SK-N-SH (cell line): Measurements from ENCODE around the gene LCN6.
"Not testable (repeated sequence)": the region's sequence is repeated elsewhere in the genome, so short reads cannot be mapped to it uniquely, and the experiment has no call there.

Experiments
- ELF1 ChIP-seq: IDR thresholded peaks from 2 replicates; pipeline ENCODE4 v1.4.0; 2012
- EP300 ChIP-seq, 2 experiments: IDR thresholded peaks; 2 replicates each; pipeline versions ENCODE4 v1.4.0 to v1.6.1; 2012; ENCODE audit warnings: borderline replicate concordance in 1 of 2, low read depth in 1 of 2, low read length in 1 of 2
- EZH2phosphoT487 ChIP-seq: fragments of 200-600 bp; sonication (generic); IDR thresholded peaks from 2 replicates; pipeline ENCODE4 v1.6.1; 2017; ENCODE audit warnings: low read depth, mixed run types, mild to moderate bottlenecking, antibody characterized with exemption, moderate library complexity, borderline replicate concordance
- FOXM1 ChIP-seq: IDR thresholded peaks from 2 replicates; pipeline ENCODE4 v1.4.0; 2012; ENCODE audit warnings: low read depth, mild to moderate bottlenecking
- GATA2 ChIP-seq: sonication (generic); formaldehyde crosslinking; IDR thresholded peaks from 2 replicates; pipeline ENCODE4 v1.5.0; 2020; ENCODE audit warnings: mild to moderate bottlenecking, missing genetic modification reagents
- POLR2AphosphoS5 ChIP-seq: IDR thresholded peaks from 2 replicates; pipeline ENCODE4 v1.6.1; 2012; ENCODE audit warnings: low read depth, low read length
- RAD21 ChIP-seq: IDR thresholded peaks from 2 replicates; pipeline ENCODE4 v1.6.1; 2012; ENCODE audit warnings: mild to moderate bottlenecking, low read length
- RCOR1 ChIP-seq: fragments of 150-350 bp; IDR thresholded peaks from 2 replicates; pipeline ENCODE4 v1.6.1; 2017; ENCODE audit warnings: antibody characterized with exemption, low read length
- TEAD4 ChIP-seq: IDR thresholded peaks from 2 replicates; pipeline ENCODE4 v1.4.0; 2012; ENCODE audit warnings: mild to moderate bottlenecking, borderline replicate concordance; ENCODE audit not compliant: insufficient read depth
- YY1 ChIP-seq: IDR thresholded peaks from 2 replicates; pipeline ENCODE4 v1.4.0; 2012; ENCODE audit warnings: low read depth, mild to moderate bottlenecking
- TF ChIP-seq, protein P1 (sequence below): fragments of 200-600 bp; sonication (generic); IDR thresholded peaks from 2 replicates; pipeline ENCODE4 v1.6.1; 2017; ENCODE audit warnings: antibody characterized with exemption, mild to moderate bottlenecking, moderate library complexity
- TF ChIP-seq, protein P2 (sequence below): IDR thresholded peaks from 2 replicates; pipeline ENCODE4 v1.4.0; 2012; ENCODE audit warnings: low read depth, borderline replicate concordance
- TF ChIP-seq, protein P3 (sequence below): IDR thresholded peaks from 2 replicates; pipeline ENCODE4; 2012

DNA sequence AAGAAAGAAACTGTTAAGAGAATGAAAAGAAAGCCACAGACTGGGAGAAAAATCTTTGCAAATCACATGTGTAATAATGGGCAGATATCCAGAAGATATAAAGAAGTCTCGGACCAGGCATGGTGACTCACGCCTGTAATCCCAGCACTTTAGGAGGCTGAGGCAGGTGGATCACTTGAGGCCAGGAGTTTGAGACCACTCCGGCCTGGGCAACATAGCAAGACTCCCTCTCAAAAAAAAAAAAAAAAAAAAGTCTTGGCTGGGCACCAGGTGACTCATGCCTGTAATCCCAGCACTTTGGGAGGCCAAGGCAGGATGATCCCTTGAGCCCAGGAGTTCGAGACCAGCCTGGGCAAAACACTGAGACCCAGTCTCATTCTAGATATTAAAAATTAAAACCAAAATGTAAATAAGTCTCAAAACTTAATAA lies 37.1 kb downstream of the LCN6 start:
- not testable (repeated sequence) for TF ChIP-seq EP300 (IDR thresholded peaks at IDR 0.05; ENCODE audit: borderline replicate concordance in 1 of 2, low read depth in 1 of 2, low read length in 1 of 2); EZH2phosphoT487; YY1; RAD21; POLR2AphosphoS5; RCOR1; GATA2 (CRISPR knock-in tag); TEAD4; FOXM1; ELF1
- TF ChIP-seq, protein P1, sequence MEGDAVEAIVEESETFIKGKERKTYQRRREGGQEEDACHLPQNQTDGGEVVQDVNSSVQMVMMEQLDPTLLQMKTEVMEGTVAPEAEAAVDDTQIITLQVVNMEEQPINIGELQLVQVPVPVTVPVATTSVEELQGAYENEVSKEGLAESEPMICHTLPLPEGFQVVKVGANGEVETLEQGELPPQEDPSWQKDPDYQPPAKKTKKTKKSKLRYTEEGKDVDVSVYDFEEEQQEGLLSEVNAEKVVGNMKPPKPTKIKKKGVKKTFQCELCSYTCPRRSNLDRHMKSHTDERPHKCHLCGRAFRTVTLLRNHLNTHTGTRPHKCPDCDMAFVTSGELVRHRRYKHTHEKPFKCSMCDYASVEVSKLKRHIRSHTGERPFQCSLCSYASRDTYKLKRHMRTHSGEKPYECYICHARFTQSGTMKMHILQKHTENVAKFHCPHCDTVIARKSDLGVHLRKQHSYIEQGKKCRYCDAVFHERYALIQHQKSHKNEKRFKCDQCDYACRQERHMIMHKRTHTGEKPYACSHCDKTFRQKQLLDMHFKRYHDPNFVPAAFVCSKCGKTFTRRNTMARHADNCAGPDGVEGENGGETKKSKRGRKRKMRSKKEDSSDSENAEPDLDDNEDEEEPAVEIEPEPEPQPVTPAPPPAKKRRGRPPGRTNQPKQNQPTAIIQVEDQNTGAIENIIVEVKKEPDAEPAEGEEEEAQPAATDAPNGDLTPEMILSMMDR = not testable (repeated sequence)
- TF ChIP-seq, protein P2, sequence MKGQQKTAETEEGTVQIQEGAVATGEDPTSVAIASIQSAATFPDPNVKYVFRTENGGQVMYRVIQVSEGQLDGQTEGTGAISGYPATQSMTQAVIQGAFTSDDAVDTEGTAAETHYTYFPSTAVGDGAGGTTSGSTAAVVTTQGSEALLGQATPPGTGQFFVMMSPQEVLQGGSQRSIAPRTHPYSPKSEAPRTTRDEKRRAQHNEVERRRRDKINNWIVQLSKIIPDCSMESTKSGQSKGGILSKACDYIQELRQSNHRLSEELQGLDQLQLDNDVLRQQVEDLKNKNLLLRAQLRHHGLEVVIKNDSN = not testable (repeated sequence)
- TF ChIP-seq, protein P3, sequence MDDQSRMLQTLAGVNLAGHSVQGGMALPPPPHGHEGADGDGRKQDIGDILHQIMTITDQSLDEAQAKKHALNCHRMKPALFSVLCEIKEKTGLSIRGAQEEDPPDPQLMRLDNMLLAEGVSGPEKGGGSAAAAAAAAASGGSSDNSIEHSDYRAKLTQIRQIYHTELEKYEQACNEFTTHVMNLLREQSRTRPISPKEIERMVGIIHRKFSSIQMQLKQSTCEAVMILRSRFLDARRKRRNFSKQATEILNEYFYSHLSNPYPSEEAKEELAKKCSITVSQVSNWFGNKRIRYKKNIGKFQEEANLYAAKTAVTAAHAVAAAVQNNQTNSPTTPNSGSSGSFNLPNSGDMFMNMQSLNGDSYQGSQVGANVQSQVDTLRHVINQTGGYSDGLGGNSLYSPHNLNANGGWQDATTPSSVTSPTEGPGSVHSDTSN = not testable (repeated sequence)
